GM21786 (cell line): ENCODE data around the gene WDR1.
A peak's percentile ranks its signal among the peaks of the same experiment; 100 is the strongest.

ENCODE experiments used
- ATAC-seq: cut with Tn5 transposase; IDR thresholded peaks from one replicate; pipeline ENCODE4 v1.9.1; 2021; ENCODE audit not compliant: unreplicated experiment

Gene WDR1

GRCh38 chr4:10115271-10115796 lies 1.3 kb downstream of the WDR1 start:
- ATAC-seq: no peak

- ATAC-seq: no peak
Observed at GRCh38 chr4:10114607-10115006, 2.0 kb downstream of the WDR1 start.

DNA sequence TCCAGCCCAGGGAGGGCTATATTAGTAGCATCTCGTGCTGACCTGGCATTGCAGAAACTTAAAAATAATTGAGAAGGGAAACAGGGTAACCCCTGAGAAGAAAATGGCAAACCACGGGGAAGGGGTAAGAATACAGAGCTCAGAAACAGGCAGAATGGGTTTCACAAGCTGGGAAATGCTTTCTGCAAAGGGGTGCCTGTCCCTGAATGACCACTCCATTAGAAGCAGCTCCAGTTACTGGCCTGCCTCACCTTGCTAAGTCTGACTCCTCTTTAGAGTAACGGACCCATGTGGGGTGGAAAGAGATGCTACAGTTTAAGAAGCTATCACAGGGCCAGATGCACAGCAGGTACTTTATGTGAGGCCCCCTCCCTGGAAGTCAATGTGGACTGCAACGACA lies 2.5 kb downstream of the WDR1 start:
- no peak for ATAC-seq

- no peak for ATAC-seq
Observed at GRCh38 chr4:10113362-10114047, 3.1 kb downstream of the WDR1 start.

DNA sequence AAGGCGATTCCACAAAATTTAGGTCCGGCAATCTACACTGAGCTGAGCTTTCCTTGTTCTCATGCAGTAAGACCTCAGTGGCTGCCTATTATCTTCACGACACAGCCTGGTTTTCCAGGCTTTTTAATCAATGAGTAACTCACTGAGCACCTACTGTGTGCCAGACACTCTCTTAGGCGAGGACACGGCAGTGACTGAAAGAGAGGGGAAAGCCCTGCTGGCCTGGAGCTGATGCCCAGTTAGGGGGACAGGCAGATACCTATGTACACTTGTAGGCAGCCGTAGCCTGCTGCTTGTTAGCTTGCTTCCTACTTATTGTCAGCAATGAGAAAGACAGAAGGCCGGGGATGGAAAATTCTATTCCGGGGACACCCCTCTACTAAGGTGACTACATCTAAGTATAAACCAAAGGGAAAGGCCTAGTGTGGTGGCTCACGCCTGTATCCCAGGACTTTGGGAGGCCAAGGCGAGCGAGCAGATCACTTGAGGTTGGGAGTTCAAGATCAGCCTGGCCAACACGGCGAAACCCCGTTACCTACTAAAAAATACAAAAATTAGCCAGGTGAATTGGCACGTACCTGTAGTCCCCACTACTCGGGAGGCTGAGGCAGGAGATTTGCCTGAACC lies 3.8 kb downstream of the WDR1 start:
- ATAC-seq: no peak

DNA sequence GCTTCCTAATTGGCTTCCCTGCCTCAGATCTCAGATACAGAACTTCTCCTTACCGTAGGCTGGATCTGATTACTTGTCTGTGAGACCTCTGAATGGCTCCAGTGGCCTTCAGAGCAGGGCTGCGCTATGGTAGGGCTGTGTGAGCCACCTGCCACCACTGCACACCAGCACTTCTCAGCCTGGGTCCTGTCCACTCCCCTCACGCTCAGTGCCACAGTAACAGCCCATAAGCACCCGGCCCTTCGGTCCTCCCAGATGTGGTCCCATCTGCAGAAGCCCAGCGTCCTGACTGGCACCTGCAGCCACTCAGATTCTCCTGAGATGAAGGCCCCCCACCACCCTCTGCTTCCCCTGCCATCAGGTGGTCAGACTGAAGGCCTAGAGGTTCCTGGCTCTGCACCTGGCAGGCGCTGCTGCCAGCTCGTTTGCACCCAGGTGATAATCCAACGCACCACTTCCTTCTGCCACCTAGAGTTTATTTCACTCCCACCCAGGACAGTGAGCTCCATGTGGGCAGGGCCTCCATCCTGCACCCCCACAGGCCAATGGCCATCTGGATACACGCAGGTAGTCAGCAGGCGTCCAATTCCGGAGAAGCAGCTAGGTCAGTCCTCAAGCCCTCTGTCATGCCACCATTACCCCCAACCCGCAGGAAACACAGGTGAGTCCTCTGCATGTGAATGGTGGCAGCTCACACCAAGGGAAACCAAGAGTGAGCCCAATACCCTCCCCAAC lies 5.4 kb downstream of the WDR1 start:
- no peak for ATAC-seq

DNA sequence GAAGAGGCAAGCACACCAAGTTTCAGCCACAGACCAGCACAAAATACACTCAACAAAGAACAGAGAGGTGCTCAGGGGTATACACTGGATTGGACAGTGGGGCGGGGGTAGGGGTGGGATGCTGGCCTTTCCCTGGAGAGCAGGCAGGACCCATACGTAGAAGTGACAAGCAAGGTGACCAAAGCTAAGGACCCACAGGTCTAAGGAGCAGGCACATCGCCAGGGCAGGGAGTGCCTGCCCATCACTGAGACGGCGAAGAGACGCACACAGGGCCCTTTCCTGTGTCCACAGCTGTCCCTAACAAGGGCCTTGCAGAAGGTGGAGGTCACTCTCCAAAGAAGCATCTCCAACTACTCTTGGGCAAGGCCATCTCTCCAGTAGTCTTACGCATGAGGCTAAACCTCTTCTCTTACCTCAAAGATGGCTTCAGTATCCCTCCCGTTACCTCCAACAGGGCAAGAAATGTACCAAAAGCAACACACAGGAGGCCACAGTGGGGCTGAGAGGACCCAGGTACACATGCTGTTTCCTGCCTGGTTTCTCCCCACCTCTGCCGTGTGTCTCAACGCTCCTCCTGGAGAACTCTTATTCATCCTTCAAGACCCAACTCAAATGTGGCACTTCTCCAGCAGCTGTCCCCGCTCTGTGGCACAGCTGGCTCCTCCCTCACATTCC lies 6.5 kb downstream of the WDR1 start:
- ATAC-seq: no peak

DNA sequence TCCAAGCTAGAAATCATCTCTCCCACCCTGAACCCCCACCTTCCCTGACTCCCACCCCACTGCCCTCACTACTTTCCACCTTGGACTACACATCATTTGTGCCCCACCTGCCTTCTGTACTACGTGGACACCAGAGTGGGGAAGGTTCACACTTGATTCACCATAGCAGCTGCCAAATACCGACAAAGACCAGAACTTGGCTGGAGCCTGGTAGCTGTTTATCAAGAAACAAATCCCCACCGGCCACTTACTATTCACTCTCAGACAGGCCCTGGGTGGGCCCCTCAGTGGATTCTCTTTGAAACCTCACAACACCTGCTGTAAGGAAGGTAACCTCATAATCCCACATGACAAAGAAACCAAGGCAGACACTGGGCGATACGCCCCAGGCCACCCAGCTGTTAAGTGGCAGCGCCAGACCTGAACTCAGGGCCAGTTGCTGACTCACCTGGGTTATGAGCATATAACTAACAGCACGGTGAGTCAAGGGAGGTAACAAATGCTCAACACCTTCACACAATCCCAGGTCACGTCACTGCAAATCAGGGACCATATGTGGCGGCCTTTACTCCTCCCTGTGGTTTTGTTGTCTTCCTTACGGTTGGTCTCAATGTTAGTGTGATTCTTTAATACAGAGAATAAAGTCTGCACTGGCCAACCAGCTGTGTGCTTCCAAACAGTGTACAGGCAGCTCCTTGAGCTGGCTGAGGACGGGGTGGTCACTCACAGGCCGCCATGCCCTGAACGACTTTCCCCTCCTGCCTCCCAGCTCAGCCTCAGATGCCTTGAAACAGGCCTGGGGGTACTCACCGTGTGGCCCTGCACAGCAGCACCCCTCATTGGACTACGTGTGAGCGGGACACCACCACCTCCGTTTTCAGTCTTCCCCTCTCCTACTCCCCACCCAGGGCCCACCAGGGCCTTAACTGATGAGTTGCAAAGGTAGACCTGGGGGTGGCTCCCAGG lies 7.5 kb downstream of the WDR1 start:
- no peak for ATAC-seq

GRCh38 chr4:10108391-10108790 lies 8.2 kb downstream of the WDR1 start:
- ATAC-seq: no peak

DNA sequence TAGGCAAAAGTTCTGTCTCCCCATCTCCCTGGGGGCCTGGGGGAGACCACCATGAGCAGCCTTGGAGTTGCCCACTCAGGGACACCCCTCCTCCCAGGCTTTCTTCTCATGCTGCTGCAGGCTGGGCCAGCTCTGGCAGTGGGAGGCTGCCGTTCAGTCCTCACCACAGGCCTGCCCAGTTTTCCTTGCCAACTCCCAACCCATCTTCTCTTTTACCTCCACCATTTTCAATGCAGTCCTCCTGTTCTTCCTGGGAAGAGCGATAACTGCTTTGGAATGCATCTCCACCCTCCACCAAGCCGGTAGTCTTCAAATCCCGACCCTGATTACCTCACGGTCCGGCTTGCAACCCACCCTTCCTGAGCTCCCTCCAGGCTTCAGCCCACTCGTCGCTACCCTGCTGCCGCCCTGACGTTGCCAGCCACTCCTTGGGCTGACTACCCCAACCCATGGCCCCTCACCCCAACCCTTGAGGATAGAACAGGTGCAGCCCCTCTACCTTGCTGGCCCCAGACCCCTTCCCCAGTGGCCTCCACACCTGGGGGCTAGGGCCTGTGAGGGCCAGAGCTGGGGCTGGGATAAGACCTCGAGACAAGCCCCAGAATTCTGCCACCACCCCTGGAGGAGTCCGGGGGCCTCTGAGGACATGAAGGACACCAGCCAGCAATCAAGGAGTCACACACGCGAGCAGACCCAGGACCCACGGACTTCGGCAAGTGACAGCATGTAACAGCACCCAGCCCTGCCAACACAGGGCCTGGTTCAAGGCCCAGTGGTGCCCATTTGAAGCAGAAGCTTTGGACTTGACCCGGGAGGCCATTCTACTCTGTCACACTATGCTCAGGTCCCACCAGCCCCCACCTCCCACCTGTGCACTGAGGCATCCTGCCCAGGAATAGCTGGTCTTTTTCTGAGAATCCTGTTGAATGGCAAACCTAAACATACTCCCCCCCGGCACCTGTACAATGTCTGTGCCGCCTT lies 9.2 kb downstream of the WDR1 start:
- ATAC-seq: no peak

GRCh38 chr4:10106421-10107039 lies 10.1 kb downstream of the WDR1 start:
- peak; percentile 57 for ATAC-seq

- ATAC-seq: no peak
Observed at GRCh38 chr4:10105920-10106319, 10.7 kb downstream of the WDR1 start.

DNA sequence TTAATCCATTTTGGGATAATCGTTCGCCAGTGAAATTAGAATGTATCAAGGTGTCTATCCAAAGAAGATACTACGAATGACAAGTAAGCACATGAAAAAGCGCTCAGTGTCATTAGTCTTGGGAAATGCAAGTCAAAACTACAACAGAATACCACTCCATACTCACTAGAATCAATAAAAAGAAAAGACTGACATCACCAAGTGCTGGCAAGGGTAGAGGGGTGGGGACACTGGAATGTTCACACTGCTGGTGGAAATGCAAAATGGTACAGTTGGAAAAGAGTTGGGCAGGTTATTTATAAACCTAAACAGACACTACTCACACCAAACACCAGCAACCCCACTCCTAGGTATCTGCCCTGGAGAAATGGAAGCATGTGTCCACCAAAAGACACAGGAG lies 11.2 kb downstream of the WDR1 start:
- ATAC-seq: no peak

DNA sequence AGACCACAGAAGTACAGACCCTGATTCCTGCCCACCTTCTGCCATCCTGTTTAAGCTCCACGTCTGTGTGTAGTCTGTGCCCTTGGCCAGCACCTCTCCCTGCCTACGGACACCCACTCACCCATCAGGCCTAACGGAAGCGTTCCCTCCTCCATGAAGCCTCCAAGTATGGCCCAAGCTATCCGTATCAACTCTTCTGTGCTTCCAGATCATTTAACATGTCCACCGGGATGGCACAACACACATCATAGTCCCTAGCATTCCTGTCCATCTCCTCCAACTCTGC lies 11.7 kb downstream of the WDR1 start:
- no peak for ATAC-seq

- no peak for ATAC-seq
Observed at GRCh38 chr4:10104211-10104990, 12.2 kb downstream of the WDR1 start.

GRCh38 chr4:10102474-10103332 lies 13.9 kb downstream of the WDR1 start:
- ATAC-seq: no peak
